Skeletal muscle cell (primary cell): ENCODE data around the gene HECA.
"Not testable (repeated sequence)": the region's sequence is repeated elsewhere in the genome, so short reads cannot be mapped to it uniquely, and the experiment has no call there.

ENCODE experiments used
- DNase-seq: peaks from one replicate; pipeline ENCODE4 v3.0.0-alpha.2; 2010; ENCODE audit warnings: low read depth
- H3K4me3 ChIP-seq: 2 replicates; pipeline ENCODE4 v1.5.1; 2011; ENCODE audit warnings: low read depth, mild to moderate bottlenecking, control low read depth, low read length, moderate library complexity

Gene HECA

DNA sequence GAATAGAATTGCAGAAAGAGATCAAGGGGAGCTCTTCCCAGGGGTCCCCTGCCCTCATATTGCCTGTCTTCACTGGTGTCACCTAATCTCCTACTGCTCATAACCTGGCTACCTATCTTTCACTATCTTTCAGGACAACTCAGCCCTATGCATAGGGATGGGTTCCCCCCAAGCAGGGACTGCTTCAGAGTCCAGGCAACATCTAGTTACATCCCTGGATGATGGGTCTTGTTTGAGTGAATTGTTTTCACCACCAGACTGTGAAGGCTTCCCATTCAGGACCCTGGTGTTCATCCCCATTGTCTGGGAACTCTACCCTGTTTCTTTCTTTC is 850 bp upstream of the HECA start:
- no peak for DNase-seq
- H3K4me3 ChIP-seq: no peak overlapping the region

DNA sequence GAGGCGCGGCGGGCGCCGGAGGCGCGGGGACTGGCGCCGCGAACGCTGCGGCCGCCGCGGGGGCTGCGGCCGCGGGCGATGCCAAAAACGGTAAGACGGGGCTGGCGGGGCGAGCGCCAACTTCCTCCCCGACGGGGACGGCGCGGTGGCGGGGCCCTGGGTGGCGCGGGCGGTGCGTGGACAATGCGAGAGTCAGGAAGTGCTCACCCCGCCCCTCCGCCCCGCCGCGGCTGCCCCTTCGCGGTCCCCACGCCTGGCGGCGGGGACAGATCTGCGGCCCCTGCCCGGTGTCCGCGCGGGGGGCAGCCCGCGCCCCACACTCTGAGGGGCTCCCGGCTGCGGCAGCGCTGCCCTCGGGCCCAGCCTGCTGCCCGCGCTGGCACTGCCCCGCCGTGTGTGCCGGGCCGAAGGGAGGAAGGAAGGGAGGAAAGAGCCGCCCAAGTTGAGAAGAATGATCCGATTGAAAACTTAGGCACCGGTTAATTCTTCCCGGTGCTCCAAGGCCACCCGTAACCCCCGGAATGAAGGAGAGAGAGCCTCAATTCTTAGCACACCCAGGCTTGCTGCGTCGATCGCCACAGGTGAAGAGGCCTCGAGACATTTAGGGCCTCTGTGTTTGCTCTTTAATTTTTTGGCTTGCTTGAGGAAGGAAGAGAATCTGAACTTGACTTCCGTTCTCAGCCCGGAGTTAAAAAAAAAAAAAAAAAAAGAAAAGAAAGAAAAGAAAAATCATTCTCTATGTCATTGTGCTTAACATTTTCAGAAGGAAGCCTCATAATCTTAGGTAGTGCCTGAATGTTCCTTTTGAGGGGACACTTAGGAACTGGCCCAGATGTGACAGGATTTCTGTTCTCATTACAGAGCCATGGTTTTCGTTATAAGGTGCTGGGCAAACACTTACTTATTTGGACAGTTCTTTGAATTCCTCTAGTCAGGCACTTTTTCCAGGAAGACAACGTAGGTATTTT is 982 bp downstream of the HECA start:
- H3K4me3 ChIP-seq: peak overlapping the region; percentile 80
- no peak for DNase-seq

DNA sequence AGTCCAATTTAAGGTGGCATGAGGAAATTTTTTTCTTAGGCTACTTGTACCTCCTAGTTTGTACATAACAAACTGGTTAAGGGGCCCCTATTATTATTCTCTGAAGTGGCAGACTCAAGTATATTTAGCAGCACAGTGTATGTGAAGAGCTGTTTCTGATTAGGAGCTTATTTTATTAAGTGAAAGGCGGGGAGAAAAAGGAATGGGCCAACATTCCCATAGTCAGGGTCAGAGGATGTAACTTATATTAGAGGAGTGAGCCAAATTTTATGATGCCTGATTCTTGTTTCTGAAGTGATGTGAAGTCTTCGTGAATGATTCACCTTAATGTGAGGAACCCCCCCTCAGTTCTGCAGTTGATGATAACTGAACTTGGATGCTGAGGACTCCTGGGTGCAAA is 2.8 kb downstream of the HECA start:
- H3K4me3 ChIP-seq: no peak overlapping the region
- no peak for DNase-seq

GRCh38 chr6:139140854-139141253 is 6.0 kb downstream of the HECA start:
- not testable (repeated sequence) for H3K4me3 ChIP-seq, DNase-seq

DNA sequence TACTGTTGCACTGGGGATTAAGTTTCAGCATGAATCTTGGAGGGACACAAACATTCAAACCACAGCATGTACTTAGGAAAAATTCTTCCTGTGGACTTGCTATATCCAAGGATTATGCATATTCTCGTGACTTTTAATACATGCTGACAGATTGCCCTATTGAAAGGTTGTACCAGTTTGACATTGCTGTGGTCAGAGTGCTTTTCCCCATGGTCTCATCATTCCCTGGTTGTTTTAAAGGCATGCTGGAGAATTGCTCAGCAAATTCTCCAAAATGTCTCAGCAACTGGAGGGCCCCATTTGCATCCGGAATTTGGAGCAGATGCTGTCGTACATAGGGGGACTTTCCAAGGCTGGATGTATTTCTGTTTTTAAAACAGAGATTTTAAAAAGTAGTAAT is 7.4 kb downstream of the HECA start:
- no peak overlapping the region for H3K4me3 ChIP-seq
- DNase-seq: no peak

- DNase-seq: no peak
- no peak overlapping the region for H3K4me3 ChIP-seq
These were observed 8.2 kb downstream of the HECA start for GRCh38 chr6:139143111-139143510.

- DNase-seq: no peak
- no peak overlapping the region for H3K4me3 ChIP-seq
These were observed 9.7 kb downstream of the HECA start for GRCh38 chr6:139144490-139145085.

GRCh38 chr6:139145661-139146060 is 10.8 kb downstream of the HECA start:
- no peak overlapping the region for H3K4me3 ChIP-seq
- DNase-seq: no peak

DNA sequence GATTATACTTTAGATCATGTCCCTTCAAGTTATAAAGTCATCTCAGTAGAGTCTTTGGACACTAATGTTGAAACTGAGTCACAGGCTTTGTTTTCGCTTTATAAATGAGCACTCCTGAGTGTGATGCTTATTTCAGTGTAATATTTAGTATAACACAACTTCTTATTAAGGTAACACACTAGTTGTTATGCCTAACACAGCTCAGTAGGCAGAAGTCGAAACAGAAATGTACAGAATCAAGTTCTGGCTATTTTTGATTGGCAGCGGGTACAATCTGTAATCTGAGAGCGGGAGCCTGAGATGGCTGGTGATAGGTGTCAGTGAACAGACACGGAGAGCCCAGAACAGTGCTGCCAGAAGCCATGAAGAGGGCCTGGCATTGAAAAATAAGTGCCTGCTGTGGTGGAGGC is 11.4 kb downstream of the HECA start:
- DNase-seq: no peak
- H3K4me3 ChIP-seq: no peak overlapping the region

DNA sequence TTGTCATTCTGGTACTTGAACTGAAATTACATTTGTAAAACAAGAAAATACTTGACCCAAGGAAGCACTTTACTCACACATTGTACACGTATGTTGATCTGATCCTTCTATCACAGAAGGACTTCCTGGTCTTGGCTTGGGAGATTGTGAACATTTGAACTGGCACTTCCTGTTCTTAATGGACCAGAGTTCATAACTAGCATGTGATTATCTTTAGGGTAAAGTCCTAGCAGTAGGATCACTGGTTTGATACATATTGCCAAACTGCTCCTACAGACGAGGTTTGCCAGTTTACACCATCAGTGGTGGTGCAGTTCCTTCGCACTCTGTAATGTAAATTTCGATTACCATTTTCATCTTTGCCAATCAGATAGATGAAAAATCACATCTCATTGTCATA is 12.7 kb downstream of the HECA start:
- no peak for DNase-seq
- H3K4me3 ChIP-seq: no peak overlapping the region

DNA sequence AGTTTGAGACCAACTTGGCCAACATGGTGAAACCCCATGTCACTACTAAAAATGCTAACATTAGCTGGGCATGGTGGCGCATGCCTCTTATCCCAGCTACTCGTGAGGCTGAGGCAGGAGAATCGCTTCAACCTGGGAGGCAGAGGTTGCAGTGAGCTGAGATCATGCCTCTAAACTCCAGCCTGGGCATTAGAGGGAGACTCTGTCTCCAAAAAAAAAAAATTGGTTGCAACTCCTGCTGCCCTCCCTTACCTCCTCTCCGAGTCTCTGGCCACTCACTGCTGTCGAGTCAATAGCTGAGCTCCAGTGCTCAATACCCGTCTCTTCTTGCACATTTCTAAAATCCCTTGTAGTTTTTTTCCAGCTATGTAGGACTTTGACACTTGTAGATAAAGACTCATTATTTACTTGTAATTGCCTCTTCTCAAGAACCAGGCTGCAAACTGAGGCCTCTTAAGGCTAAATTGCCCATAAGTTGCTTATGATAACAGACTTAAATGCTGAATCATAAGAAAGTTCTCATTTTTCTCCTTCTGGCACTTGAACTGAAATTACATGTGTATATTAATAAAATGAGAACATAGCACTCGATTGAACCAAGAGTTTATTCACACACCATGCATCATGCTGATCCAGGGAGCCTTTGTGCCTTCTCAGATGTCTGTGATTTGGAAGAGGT is 13.8 kb downstream of the HECA start:
- DNase-seq: no peak
- no peak overlapping the region for H3K4me3 ChIP-seq

GRCh38 chr6:139149383-139149782 is 14.5 kb downstream of the HECA start:
- H3K4me3 ChIP-seq: no peak overlapping the region
- no peak for DNase-seq

DNA sequence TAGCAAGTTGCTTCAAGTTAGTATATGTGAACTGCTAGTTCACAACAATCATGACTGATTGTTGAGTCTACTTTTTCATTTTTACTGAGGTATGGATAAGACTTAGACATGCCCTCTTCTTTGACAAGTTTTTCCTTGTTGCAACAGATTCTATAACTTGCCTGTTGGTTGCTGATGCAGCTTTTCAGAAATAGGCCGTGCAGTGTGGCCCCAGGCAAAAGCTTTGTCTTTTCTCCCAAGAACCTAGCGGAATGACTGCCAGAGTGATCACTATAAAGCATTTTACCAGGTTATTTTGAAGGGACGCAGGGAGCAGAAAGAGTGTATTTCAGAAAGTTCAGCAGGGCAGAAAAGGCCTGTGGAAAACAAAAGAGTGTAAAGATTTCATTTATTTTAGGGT is 16.0 kb downstream of the HECA start:
- no peak for DNase-seq
- no peak overlapping the region for H3K4me3 ChIP-seq

GRCh38 chr6:139151425-139152087 is 16.7 kb downstream of the HECA start:
- no peak overlapping the region for H3K4me3 ChIP-seq
- DNase-seq: no peak

DNA sequence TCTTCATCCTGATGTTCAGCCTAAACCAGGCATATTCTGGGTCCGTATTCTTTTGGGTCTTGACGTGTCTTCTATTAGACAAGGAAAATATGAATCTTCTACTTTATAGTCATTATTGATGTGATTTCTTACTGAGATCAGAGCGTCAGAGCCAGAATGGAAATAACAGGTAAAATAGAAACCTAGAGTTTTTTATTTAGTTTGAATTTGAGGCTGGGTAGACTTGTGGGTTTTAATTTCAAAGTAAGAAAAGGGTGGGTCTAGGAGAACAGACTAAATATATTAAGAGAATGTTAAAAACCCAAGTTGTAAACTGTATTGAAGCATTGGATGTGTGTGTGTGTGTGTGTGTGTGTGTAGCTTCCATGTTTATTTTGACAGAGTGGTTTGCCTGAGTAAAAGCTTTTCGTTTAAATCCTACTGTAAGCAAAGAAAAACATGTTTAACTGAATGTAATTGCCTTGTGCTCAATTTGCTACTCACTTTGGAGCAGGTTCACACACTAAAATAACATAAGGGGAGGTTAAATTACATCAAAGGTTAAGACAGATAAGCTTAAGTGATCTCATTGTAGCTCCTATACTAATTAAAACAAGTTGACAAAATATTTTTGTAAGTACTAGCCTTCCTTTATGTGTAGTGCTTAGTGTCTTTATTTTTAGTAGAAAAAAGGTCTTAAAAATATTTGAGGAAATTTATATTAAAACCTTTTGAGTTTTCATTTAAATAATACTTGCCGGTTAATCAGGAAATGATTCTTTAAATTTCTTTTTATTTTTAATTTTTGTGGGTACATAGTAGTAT is 17.4 kb downstream of the HECA start:
- no peak overlapping the region for H3K4me3 ChIP-seq
- no peak for DNase-seq

DNA sequence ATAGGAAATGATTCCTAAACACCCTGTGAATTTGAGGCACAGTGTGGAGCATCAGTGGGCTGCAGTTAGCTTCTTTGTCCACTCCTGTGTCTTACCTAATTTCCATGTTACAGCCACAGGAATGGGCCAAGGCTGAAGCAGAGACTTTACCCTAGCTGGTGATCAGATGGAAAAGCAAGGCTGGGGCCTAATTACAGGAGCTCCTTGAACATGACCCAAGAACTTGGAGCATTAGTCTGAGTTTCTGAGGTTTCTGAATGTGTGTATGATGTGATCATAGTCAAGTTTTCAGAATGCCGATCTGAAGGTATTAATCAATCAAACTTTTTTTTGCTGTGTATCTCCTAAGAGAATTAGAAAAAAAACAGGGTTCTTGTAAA is 18.0 kb downstream of the HECA start:
- DNase-seq: no peak
- no peak overlapping the region for H3K4me3 ChIP-seq

GRCh38 chr6:139153855-139154254 is 19.0 kb downstream of the HECA start:
- peak; percentile 39 for DNase-seq
- no peak overlapping the region for H3K4me3 ChIP-seq

GRCh38 chr6:139154881-139155547 is 20.1 kb downstream of the HECA start:
- H3K4me3 ChIP-seq: no peak overlapping the region
- DNase-seq: no peak

DNA sequence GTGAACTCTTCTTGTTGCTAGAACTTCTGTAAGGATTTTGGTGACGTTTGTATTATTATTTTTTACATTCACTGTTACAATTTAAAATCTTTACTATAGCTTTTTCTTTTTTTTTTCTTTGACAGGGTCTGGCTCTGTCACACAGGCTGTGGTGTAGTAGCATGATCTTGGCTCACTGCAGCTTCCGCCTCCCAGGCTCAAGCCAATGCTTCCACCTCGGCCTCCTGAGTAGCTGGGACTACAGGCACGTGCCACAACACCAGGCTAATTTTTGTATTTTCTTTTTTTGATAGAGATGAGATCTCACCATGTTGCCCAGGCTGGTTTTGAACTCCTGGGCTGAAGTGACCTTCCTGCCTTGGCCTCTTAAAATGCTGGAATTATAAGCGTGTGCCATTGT is 21.2 kb downstream of the HECA start:
- DNase-seq: no peak
- H3K4me3 ChIP-seq: no peak overlapping the region
